Heart left ventricle (tissue), 13 donors: ENCODE measurements around the gene ZNF669.

Experiments
- CTCF ChIP-seq, 12 donors: fragments of 200-600 bp; sonication (generic) in 4 of 12; IDR thresholded peaks; one replicate each; pipeline versions ENCODE4 v1.5.0 to v1.8.0; 2018 to 2022; ENCODE audit warnings: antibody characterized with exemption in 12 of 12, mild to moderate bottlenecking in 5 of 12
- POLR2A ChIP-seq, 2 donors: fragments of 450-650 bp; IDR thresholded peaks; one replicate each; pipeline ENCODE4 v1.6.1; 2017; ENCODE audit warnings: antibody characterized with exemption in 2 of 2, mild to moderate bottlenecking in 2 of 2, moderate library complexity in 2 of 2
- donor health status: ischemic (EF 13 %, LVEDD 7.1; RV severe dilation, severe dysfunction).
- donor health status: DM: no; HTN: yes; CAD: no.
- donor health status: DM: no; HTN: no; CAD: no.
- donor health status: ischemic (EF 25% LVEDD 6.9; RV normal size, moderate dysfunction).
- donor health status: ischemic (EF 25% LVEDD 5.7; RV mildly dilated, moderate dysfunction).
- donor health status: ischemic (EF 35%, LVEDD 5.7; RV mildly dilated, moderate dysfunction).
- donor health status: nonischemic (EF 11% LVEDD 7.7; RV severe dilation, severe dysfunction).
- donor health status: DM: yes; HTN: yes; CAD: no.
- donor health status: PGD.
- donor health status: ischemic (EF 29% LVEDD 5.4; RV normal size, mild dysfunction).
- donor health status: nonischemic (EF 23%, LVEDD 6.1; RV moderate dilation, normal function).

DNA sequence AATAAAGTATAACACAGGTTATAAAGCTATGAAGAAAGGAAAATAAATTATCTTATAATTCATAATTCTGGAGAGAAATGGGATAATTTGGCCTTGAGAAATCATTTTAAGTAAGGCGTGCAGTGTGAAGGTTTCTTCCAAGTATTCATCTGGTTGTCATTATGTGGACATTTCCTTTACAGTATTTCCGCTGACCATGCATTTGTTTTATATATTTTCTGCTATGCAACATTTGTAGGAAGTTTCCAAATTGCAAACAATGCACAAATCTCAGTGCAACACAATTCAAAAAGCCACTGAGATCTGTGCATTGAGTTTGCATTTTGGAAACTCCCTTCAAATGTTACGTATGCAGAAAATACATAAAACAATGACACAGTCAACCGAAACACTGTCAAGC lies 43.4 kb downstream of the ZNF669 start:
- no peak for TF ChIP-seq POLR2A (IDR thresholded peaks at IDR 0.05)
- no peak for TF ChIP-seq CTCF (IDR thresholded peaks at IDR 0.05)
